ENCODE results near the gene SPNS1.
A peak's percentile ranks its signal among the peaks of the same experiment; 100 is the strongest.
"Not testable (repeated sequence)": the region's sequence is repeated elsewhere in the genome, so short reads cannot be mapped to it uniquely, and the experiment has no call there.

The SPNS1 gene

DNA sequence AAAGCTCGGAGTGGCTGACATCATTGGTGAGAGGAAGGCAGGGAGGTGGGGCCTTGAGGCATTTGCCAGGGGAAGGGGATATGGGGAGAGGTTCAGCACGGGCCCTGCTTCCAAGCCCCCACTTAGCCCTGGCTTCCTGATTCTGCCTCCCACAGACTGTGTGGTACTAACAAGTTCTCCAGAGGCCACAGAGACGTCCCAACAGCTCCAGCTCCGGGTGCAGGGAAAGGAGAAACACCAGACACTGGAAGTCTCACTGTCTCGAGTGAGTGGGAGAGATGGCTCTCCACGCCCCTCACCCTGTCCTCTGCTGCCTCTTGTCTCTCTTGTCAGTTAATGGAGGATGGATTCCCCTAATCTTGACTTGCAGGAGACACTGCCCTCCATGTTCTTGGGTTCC lies 15.7 kb upstream of the SPNS1 start:
- no peak for DNase-seq

DNA sequence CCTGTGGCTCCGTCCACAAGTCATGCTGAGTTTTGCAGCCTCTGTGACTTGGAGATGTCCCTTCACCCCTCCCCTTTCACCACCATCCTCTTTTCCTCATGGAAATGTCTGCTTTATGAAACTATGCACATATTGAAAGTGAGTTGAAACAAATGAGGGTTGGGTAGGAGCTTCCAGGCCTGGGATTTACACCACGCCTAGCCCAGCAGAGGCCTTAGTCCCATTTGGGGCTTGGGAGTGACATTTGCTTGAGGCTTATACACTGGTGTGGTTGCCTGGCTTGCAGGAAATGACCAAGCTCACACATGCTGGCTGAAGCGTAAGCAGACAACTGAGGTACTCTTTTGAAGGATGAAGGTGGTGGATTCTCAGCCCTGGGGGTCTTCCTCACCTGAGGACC lies 10.5 kb upstream of the SPNS1 start:
- no peak for DNase-seq

DNA sequence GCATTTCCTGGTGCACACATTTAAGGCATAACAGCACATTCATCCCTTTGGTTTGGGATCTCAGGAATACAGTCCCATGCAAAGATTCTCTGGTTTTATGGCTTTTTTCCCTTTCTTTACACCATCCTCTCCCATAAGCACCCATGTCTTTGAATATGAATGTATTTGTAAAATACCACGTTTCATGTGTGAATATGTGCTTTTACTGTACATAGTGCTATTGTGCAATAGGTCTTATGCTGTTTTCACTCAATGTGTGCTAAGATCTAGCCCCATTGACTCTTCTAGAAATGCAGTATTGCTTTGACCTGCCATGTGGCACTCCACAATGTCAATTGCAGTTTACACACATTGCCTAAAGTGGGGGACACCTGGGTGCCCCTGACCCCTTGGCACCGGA lies 10.1 kb upstream of the SPNS1 start:
- DNase-seq, result no peak

DNA sequence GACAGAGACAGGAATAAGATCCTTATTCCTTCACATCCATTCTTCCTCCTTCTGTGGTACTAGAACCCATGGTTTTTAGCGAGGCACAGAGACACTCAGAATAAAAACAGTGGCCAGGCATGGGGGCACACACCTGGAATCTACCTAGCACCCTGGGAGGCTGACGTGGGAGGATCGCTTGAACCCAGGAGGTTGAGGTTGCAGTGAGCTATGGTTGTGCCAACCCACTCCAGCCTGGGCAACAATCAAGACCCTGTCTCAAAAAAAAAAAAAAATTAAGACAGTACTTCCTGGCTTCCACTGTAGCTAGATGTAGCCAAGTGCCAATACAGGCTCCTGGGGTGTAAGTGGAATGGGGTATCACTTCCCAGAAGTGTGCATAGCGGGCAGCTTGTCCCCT lies 7.4 kb upstream of the SPNS1 start:
- DNase-seq, result no peak

DNA sequence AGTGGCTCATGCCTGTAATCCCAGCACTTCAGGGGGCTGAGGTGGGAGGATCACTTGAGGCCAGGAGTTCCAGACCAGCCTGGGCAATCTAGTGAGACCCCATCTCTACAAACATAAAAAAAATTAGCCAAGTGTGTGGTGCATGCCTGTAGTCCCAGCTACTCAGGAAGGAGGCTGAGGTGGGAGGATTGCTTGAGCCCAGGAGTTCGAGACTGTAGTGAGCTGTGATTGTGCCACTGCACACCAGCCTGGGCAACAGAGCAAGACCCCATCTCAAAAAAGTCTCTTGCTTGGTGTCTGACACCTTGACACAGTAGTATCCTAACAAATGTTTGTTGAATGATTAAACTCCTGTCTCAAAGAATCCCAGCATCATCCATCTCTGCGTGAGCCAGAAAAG lies 4.9 kb upstream of the SPNS1 start:
- DNase-seq, result not testable (repeated sequence)

DNA sequence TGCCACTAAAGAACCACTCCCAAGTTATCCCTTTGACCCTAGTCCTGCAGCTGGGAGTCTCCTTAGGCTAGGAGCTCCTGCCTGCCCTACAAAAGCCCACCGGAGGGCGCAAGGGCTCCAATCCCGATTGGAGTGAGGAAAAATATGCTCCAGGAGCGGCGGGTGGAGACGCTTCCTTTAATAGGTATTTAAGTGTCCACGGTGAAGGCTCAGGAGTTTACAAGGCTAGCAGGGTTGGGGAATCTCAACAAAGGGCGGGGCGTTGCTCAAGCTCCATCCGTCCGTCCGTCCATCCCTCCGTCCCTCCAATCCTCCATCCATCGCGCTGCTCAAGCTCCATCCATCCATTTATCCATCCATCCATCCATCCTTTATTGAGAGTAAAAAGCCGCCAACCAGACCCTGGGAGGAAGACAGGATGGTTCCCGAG lies 556 bp upstream of the SPNS1 start:
- peak; percentile 89 for DNase-seq

DNA sequence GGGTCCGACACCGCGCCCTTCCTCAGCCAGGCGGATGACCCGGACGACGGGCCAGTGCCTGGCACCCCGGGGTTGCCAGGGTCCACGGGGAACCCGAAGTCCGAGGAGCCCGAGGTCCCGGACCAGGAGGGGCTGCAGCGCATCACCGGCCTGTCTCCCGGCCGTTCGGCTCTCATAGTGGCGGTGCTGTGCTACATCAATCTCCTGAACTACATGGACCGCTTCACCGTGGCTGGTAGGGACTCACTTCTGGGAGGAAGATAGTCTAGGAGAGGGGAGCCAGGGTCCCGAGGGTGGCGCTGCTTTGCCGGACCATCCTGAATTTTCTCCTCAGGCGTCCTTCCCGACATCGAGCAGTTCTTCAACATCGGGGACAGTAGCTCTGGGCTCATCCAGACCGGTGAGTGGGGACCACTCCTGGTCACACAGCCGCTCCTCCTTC lies 601 bp downstream of the SPNS1 start:
- no peak for DNase-seq

DNA sequence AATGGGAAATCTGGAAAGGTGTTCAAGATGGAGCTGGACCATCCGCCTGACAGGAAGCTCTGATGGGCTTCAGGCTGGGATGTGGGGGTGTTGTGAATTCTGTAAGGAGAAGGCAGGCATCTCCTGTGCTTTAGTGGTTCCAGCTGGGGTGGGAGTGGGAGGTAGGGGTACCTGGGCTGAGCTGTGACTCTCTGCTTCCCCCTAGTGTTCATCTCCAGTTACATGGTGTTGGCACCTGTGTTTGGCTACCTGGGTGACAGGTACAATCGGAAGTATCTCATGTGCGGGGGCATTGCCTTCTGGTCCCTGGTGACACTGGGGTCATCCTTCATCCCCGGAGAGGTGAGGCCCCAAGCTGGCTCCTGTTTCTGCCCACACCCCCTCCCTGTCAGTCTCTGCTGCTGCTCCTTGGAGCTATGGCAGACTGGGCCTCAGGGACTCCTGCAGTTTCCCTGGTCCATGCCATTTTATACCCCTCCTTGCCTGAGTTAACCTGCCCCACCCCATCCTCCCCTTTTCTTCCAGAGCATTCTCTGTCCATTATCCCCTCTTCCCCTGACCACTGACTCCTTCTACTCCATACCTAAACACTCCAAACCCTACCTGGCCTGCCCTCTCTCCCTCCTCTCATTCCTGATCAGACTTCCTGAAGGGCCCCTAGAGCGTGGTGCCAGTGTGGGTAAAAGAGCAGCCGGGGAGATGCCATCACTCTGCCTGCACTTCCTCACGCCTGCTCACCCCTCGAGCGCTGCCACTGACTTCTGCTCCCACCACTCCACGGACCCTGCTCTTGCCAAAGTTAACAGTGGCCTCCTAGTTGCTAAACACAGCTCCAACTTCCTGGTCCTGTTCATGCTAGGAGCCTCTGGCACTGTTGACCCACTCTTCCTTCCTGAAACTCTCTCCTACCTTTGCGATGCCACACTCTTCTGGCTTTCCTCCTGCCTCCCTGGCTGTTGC lies 3.4 kb downstream of the SPNS1 start:
- DNase-seq, result no peak

DNA sequence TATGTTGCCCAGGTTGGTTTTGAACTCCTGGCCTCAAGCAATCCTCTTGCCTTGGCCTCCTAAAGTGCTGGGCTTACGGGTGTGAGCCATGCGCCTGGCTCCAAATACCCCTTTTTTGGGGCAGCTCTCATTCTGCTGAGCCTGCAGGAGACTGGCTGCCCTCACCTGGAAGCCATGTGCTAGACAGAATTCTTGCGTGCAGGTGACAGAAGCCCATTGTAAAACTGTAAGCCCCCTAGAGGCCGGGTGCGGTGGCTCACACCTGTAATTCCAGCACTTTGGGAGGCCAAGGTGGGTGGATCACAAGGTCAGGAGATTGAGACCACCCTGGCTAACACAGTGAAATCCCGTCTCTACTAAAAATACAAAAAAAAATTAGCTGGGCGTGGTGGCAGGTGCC lies 5.8 kb downstream of the SPNS1 start:
- not testable (repeated sequence) for DNase-seq

DNA sequence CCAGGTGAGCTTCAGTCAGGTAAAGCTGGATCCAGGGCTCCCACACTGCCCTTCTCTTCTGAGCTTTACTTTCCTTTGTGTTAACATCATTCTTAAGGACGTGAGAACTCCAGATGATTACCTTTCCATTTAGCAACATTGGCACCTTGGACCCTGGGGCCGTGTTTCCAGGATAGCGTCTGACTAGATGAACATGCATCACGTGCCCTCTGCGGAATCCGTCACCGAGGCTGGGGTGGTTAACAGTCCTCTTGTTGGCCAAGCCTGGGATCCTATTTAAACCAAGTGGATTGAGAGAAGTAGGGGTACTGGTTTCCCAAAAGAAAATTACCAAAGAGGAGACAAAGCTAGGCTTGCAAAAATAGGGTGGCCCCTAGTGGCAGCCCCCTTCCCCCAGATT lies 6.4 kb downstream of the SPNS1 start:
- DNase-seq, result no peak

DNA sequence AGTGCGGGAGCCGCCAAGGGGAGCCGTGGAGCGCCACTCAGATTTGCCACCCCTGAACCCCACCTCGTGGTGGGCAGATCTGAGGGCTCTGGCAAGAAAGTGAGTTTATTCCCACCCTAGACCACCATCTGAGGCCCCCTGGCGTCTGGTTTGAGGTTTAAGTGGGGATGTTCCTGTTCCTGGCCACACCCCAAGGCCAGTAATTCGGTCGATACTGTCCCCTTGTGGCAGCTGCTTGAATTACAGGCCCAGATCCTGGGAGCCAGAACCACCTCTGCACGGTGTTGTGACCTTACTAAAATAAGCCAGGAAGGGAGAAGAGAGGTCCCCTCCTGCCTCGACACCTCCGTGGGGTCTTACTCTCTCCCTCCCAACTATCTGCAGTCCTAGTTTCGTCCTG lies 6.9 kb downstream of the SPNS1 start:
- DNase-seq, result no peak

DNA sequence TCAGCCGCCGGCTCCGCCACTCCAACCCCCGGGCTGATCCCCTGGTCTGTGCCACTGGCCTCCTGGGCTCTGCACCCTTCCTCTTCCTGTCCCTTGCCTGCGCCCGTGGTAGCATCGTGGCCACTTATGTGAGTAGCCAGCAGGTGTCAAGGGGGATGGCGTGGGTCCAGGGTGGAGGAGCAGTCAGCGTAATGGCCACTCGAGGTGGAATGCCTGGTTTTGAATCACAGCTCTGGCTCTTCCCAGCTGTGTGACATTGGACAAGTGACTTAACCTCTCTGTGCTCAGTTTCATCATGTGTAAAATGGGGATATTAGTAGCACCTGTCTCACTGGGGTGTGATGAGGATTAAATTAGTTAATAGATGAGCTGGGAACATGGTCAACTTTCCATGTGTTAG lies 7.8 kb downstream of the SPNS1 start:
- DNase-seq, result no peak

DNA sequence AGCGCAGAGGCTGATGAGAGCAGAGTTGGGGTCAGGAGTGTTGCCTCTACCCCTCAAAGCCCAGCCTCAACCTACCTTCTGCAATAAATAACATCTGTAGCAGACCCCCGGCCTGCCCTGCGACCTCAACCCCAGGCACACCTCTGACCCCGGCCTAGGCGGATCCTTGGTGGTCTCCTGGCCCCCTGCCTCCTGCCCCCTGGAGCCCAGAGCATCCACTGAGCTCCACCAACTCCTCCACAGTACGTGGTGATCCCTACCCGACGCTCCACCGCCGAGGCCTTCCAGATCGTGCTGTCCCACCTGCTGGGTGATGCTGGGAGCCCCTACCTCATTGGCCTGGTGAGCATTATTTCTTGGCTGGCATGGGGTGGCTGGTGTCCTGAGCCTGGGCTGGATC lies 8.4 kb downstream of the SPNS1 start:
- no peak for DNase-seq

DNA sequence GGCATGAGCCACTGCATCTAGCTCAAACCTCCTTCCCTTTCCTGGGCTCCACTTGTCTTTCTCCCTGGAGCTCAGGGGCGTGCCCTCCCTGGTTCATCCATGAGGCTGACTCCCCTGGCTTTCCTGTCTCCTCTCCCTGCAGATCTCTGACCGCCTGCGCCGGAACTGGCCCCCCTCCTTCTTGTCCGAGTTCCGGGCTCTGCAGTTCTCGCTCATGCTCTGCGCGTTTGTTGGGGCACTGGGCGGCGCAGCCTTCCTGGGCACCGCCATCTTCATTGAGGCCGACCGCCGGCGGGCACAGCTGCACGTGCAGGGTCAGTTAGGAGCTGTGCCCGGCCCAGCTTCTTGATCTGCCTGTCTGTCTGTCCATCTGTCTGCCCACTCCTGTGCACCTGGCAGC lies 9.1 kb downstream of the SPNS1 start:
- no peak for DNase-seq

DNA sequence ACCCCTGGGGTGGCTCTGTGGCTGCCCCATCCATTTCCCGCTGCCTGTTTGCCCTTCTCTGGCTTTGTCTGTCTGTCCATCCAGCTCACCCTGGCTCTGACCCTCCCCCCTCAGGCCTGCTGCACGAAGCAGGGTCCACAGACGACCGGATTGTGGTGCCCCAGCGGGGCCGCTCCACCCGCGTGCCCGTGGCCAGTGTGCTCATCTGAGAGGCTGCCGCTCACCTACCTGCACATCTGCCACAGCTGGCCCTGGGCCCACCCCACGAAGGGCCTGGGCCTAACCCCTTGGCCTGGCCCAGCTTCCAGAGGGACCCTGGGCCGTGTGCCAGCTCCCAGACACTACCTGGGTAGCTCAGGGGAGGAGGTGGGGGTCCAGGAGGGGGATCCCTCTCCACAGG lies 9.5 kb downstream of the SPNS1 start:
- DNase-seq, result no peak

DNA sequence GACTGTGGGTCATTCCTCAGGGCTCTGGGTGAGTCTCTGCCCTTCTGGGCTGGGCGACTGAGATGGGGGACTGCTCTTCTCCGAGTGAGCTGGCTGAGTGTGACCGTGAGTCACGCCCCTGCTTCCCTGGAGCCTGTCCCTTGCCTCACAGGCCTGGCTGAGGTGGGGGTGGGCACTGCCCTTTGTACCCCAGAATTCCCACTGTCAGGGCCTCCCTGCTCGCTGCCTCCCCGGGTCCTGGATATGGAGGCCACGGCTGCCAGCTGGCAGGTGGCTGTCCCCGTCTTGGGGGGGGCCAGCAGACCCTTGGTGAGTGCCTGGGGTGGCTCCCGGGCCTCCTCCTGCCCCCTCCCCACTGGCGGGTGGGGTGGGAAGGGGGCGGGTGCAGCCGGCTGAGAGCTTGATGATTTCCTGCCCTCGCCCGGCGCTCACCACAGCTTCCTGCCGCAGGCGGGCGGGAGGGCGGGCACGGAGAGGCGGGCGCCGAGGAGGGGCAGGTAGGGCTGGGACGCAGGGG lies 10.1 kb downstream of the SPNS1 start, which contains the start of gene LAT:
TSS of gene LAT (plus strand) at position 434 of the 517 bp plus-strand sequence. CDS start 366 bp downstream, outside the sequence.
- no peak for DNase-seq

DNA sequence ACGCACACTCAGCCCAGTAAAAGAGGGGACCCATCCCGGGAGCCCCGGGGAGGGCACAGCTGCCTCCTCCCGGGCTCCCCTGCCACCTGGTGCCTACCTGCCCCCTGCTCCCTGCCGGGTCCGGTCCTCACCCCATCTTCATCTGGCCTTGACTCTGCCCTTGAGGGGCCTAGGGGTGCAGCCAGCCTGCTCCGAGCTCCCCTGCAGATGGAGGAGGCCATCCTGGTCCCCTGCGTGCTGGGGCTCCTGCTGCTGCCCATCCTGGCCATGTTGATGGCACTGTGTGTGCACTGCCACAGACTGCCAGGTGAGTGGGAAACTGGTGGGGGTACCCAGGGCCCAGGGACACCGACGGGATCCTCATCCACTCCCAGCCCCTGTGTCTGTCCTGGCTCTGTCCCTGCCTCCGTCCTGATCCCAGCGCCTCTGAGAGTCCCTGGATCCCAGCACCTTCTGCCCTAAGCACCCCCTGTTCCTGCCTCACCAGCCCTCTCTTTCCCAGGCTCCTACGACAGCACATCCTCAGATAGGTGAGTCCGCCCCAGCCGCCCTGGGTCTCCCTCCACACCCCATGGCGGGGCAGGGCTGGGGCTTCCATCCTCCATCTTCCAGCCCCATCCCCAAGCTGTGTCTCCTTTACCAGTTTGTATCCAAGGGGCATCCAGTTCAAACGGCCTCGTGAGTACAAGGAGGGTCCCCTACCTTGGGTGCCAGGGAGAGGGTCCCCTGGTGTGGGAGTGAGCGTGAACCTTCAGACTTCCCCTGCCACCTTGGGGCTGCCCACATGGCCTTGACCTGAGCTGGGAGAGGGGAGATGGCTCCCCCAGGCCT lies 10.8 kb downstream of the SPNS1 start:
- no peak for DNase-seq

DNA sequence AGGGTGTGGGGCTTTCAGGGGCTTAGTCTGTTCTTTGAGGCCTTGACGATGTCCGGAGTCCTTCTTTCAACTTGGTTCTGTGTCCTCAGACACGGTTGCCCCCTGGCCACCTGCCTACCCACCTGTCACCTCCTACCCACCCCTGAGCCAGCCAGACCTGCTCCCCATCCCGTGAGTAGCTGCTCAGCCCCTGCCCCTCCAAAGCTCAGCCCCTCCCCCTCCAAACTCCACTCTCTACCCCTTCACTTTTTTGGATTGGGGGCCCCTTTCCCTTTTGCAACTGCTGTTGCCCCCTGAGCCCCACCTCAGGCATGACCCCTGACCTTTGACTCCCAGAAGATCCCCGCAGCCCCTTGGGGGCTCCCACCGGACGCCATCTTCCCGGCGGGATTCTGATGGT lies 11.5 kb downstream of the SPNS1 start:
- DNase-seq, result no peak

DNA sequence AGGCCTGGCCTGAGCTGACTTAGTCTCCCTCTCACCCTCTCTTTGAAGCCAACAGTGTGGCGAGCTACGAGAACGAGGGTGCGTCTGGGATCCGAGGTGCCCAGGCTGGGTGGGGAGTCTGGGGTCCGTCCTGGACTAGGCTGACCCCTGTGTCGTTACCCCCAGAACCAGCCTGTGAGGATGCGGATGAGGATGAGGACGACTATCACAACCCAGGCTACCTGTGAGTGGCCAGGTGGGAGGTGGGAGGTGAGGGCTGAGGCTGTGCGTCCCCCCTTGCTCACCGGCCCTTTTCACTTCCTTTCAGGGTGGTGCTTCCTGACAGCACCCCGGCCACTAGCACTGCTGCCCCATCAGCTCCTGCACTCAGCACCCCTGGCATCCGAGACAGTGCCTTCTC lies 11.9 kb downstream of the SPNS1 start:
- DNase-seq, result no peak

DNA sequence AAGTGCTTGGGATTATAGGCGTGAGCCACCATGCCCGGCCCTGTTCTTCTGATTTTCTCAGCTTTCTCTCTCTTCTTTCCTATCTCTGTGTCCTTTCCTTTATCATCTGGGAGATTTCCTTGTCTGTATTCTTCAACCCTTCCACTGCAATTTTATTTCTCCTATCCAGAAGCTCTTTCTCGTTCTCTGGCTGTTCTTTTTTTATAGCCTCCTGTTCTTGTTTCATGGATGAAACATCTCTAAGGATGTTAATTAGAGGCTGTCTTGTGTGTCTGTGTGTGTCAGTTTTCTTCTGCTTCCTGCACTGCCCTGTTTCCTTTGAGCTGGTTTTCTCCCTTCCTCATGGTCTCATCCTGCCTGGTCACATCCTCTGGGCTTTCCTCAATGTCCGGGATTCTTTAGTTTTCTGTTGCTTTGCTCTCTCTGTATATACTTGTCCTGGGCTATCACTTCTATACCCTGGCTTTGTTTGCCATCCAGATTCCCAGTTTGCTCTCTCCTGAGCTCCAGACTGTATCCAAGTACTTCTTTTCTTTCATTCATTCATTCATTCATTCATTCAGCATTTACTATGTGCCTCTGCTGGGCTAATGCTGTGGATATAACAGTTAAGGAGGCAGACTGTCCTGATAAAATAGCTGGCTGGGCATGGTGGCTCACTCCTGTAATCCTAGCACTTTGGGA lies 12.7 kb downstream of the SPNS1 start:
- DNase-seq, result no peak

DNA sequence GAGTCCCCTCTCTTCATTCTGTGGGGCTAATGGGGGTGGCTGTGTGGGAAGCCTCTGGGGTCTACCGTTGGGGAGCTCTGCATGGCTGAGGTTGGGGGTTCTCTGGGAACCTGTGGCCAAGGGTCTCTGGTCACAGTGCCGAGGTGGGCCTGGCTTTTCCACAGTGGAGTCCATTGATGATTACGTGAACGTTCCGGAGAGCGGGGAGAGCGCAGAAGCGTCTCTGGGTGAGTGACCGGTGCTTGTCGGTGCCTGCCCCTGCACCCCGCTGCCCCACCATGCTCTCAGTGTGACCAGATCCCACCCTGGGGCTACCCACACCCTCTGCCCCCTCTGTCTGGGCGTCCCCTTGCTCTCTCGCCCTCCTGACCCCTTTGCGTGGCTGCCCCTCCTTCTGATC lies 14.8 kb downstream of the SPNS1 start:
- DNase-seq, result no peak

DNA sequence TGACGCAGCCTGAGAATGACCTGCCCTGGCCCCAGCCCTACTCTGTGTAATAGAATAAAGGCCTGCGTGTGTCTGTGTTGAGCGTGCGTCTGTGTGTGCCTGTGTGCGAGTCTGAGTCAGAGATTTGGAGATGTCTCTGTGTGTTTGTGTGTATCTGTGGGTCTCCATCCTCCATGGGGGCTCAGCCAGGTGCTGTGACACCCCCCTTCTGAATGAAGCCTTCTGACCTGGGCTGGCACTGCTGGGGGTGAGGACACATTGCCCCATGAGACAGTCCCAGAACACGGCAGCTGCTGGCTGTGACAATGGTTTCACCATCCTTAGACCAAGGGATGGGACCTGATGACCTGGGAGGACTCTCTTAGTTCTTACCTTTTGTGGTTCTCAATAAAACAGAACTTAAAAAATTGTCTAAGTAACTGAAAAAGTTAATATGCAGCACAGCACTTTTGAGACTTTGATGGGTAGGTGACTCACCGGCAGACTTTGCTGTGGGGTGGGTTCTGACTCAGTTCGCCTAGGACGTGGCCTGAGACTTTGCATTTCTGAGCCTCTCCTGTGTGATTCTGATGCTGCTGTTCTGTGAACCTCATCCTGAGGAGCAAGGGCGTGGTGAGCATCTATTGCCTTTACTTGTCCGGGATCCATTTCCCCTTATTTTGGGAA lies 15.9 kb downstream of the SPNS1 start:
- no peak for DNase-seq
